ENCODE results near the gene UNC93A.
"Not testable (repeated sequence)": the region's sequence is repeated elsewhere in the genome, so short reads cannot be mapped to it uniquely, and the experiment has no call there.

The UNC93A gene

DNA sequence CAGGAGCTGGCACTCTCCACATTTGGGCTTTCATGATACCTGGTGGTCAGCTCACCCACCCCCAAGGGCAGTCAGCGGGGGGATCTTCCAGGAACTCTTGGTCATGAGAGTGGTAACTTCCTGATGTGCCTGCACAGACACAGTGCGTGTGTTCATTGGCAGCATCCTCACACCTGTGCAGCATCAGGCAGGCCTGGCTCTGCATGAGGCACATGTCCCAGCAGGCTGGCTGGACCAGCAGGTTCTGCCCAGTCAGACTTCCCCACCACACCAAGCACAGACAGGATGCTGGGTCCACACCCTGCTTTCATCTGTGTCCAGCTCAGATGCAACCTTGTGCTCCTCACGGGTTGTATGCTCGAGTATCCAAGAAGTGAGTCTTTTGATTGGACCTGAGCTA lies 15.7 kb upstream of the UNC93A start:
- Histone ChIP-seq H4K20me1 (ENCODE audit: low read depth, low read length) (no peaks in the 10 kb centered on the region), H3F3A (ENCODE audit: insufficient read depth) (no peaks in the 10 kb centered on the region), H3K9me2 (replicated peaks; ENCODE audit: insufficient read depth, low read length) (no peaks in the 10 kb centered on the region), H3K36me3 (ENCODE audit: low read length) (no peaks in the 10 kb centered on the region), H3K27ac (ENCODE audit: low read depth, low read length) (no peak overlapping the region), H3K79me2 (ENCODE audit: insufficient read depth, low read length) (no peaks in the 10 kb centered on the region), H3K4me2 (ENCODE audit: low read depth, low read length, poor library complexity, severe bottlenecking) (no peak overlapping the region), H2AFZ (ENCODE audit: low read depth, low read length, severe bottlenecking) (no peak overlapping the region), H3K4me3 (ENCODE audit: insufficient read depth, low read length, poor library complexity, severe bottlenecking) (no peak overlapping the region), H3K9ac (ENCODE audit: low read length) (no peak overlapping the region), H3K27me3 (ENCODE audit: low read length) (0 out of 2 replicates have a peak, but pooled peaks cover 3% of the 10 kb centered on the region), H3K9me3 (ENCODE audit: insufficient read depth, low read length) (no peaks in the 10 kb centered on the region)
- no peak for TF ChIP-seq EZH2phosphoT487 (conservative IDR thresholded peaks at IDR 0.05; ENCODE audit: low read length)
- TF ChIP-seq, protein P1, sequence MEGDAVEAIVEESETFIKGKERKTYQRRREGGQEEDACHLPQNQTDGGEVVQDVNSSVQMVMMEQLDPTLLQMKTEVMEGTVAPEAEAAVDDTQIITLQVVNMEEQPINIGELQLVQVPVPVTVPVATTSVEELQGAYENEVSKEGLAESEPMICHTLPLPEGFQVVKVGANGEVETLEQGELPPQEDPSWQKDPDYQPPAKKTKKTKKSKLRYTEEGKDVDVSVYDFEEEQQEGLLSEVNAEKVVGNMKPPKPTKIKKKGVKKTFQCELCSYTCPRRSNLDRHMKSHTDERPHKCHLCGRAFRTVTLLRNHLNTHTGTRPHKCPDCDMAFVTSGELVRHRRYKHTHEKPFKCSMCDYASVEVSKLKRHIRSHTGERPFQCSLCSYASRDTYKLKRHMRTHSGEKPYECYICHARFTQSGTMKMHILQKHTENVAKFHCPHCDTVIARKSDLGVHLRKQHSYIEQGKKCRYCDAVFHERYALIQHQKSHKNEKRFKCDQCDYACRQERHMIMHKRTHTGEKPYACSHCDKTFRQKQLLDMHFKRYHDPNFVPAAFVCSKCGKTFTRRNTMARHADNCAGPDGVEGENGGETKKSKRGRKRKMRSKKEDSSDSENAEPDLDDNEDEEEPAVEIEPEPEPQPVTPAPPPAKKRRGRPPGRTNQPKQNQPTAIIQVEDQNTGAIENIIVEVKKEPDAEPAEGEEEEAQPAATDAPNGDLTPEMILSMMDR (IDR thresholded peaks at IDR 0.05; ENCODE audit: insufficient read depth, low read length, poor library complexity, severe bottlenecking), result no peak

DNA sequence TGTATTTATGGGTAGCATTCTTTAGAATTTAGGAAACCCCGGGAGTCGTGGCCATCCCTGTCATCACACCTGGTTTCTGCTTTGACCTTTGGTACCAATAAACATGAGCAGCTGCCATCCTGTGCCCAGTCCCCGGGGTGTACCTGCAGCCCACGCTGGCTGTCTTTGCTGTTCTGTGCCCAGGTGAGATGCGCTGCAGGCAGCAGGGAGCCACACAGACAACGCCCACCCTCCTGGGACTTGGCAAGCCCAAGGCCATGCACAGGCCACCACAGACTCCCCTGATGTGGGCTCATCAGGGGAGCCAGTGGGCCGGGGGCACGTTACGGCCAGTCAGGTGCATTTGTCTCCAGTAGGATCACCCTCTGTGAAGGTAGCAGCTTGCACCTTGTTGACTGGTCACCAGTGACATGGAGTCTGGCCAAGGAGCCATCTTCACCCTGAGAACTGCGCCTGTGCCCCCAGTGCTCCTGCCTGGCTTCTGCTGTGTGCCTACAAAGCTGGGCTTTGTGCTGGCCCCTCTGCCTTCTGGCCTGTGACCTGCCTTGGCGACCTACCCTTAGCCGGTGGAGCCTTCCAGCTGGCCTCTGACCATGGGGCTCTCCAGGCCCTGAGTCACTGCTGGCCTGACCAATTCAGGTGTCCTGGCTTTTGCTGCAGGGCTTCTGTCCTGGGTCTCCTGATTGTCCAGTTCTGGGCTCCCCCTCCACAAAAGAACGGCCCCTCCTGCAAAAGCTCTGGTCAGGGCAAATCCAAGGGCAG lies 14.2 kb upstream of the UNC93A start:
- TF ChIP-seq, protein P1 (IDR thresholded peaks at IDR 0.05; ENCODE audit: insufficient read depth, low read length, poor library complexity, severe bottlenecking), result no peak
- TF ChIP-seq EZH2phosphoT487 (conservative IDR thresholded peaks at IDR 0.05; ENCODE audit: low read length), result no peak
- H3K9me2 ChIP-seq (replicated peaks; ENCODE audit: insufficient read depth, low read length), result no peaks in the 10 kb centered on the region
- H2AFZ ChIP-seq (ENCODE audit: low read depth, low read length, severe bottlenecking), result no peak overlapping the region
- no peaks in the 10 kb centered on the region for H4K20me1 ChIP-seq (ENCODE audit: low read depth, low read length)
- H3K4me2 ChIP-seq (ENCODE audit: low read depth, low read length, poor library complexity, severe bottlenecking), result no peak overlapping the region
- 0 out of 2 replicates have a peak, but pooled peaks cover 3% of the 10 kb centered on the region for H3K27me3 ChIP-seq (ENCODE audit: low read length)
- H3K27ac ChIP-seq (ENCODE audit: low read depth, low read length), result no peak overlapping the region
- no peaks in the 10 kb centered on the region for H3K36me3 ChIP-seq (ENCODE audit: low read length)
- H3K4me3 ChIP-seq (ENCODE audit: insufficient read depth, low read length, poor library complexity, severe bottlenecking), result no peak overlapping the region
- H3K9ac ChIP-seq (ENCODE audit: low read length), result no peak overlapping the region
- no peaks in the 10 kb centered on the region for H3F3A ChIP-seq (ENCODE audit: insufficient read depth)
- no peaks in the 10 kb centered on the region for H3K9me3 ChIP-seq (ENCODE audit: insufficient read depth, low read length)
- no peaks in the 10 kb centered on the region for H3K79me2 ChIP-seq (ENCODE audit: insufficient read depth, low read length)

DNA sequence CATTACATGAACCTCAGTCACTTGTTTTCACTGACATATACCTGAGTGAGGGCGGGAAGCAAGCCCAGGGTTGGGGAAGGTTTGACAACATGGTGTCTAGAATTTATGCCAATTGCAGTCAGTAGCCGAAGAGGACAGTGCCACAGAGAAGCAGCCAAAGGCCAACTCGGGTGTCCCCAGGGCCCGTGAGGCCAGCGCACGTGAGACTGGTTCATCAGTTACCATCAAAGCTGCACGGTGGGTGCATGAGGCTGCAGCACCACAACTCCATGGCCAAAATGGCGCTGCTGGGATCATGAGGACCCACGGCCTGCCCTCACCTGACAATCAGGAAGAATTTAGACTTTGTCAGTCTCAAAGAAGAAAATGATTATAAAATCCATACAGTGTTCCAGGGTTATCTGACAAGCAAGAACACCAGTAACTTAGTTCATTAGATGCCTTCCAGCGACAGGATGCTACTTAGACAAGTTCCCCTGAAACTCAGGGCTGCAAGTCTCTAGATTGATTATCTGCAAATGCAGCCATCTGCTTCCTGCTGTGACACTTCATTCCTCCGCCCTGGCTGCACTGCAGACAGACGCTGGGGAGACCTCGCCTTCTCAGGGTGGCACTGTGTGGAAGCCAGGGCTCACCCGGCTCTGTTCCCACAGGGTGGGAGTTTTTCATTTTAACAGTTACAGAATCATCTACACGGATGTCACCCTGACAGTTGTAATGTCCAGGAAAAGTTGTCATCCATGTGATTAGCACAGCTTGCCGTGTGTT lies 12.8 kb upstream of the UNC93A start:
- not testable (repeated sequence) for H3K27me3 ChIP-seq (ENCODE audit: low read length); H3K4me2 ChIP-seq (ENCODE audit: low read depth, low read length, poor library complexity, severe bottlenecking); H3F3A ChIP-seq (ENCODE audit: insufficient read depth); H3K4me3 ChIP-seq (ENCODE audit: insufficient read depth, low read length, poor library complexity, severe bottlenecking); H3K9me3 ChIP-seq (ENCODE audit: insufficient read depth, low read length); H3K36me3 ChIP-seq (ENCODE audit: low read length); H4K20me1 ChIP-seq (ENCODE audit: low read depth, low read length); H3K79me2 ChIP-seq (ENCODE audit: insufficient read depth, low read length); H3K9ac ChIP-seq (ENCODE audit: low read length); H3K27ac ChIP-seq (ENCODE audit: low read depth, low read length); H3K9me2 ChIP-seq (replicated peaks; ENCODE audit: insufficient read depth, low read length); H2AFZ ChIP-seq (ENCODE audit: low read depth, low read length, severe bottlenecking)

All from SU-DHL-6 (cell line).